ENCODE data around the gene LSAMP. TPM values are rescaled to one million over a fixed set of nuclear protein-coding genes. Genes with fewer than 3 reads are reported as not detected.

The LSAMP gene
- total RNA-seq, 1 experiment from 2014 or later = 3.1 TPM

- intact Hi-C loops (cut with micrococcal nuclease; ENCODE audit: unreplicated experiment) = no loop called here
- H3K4me3 ChIP-seq (ENCODE audit: low read depth in 2 of 2, low read length in 2 of 2) = no peak overlapping the region
- H3K9me3 ChIP-seq (ENCODE audit: control insufficient read depth, insufficient read depth, low read depth, low read length) = no peaks in the 10 kb centered on the region
- DNase-seq (ENCODE audit: low read depth, low spot score) (no peak), ATAC-seq (no peak)
- H3K27me3 ChIP-seq (ENCODE audit: control insufficient read depth, insufficient read depth, low read length) = no peaks in the 10 kb centered on the region
- BruUV-seq (replicated peaks) = no TSS peak
- in situ Hi-C loops (cut with HindIII; ENCODE audit: low pct_unique_long_range_greater_than_20kb, low sequenced_read_pairs) = no loop called here
- H3K36me3 ChIP-seq (ENCODE audit: control insufficient read depth, insufficient read depth, low read length) = no peaks in the 10 kb centered on the region
- CTCF ChIA-PET = no interaction called here
- no peaks in the 10 kb centered on the region for H3K4me1 ChIP-seq (ENCODE audit: control insufficient read depth, insufficient read depth, low read length)
- TF ChIP-seq, protein P1, sequence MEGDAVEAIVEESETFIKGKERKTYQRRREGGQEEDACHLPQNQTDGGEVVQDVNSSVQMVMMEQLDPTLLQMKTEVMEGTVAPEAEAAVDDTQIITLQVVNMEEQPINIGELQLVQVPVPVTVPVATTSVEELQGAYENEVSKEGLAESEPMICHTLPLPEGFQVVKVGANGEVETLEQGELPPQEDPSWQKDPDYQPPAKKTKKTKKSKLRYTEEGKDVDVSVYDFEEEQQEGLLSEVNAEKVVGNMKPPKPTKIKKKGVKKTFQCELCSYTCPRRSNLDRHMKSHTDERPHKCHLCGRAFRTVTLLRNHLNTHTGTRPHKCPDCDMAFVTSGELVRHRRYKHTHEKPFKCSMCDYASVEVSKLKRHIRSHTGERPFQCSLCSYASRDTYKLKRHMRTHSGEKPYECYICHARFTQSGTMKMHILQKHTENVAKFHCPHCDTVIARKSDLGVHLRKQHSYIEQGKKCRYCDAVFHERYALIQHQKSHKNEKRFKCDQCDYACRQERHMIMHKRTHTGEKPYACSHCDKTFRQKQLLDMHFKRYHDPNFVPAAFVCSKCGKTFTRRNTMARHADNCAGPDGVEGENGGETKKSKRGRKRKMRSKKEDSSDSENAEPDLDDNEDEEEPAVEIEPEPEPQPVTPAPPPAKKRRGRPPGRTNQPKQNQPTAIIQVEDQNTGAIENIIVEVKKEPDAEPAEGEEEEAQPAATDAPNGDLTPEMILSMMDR (IDR thresholded peaks at IDR 0.05) = no peak
- TF ChIP-seq TCF7L2 (IDR thresholded peaks at IDR 0.05; ENCODE audit: low read depth, low read length) (no peak), SIN3A (IDR thresholded peaks at IDR 0.05; ENCODE audit: borderline replicate concordance, insufficient read depth, low read depth, low read length) (no peak), POLR2AphosphoS5 (IDR thresholded peaks at IDR 0.05; ENCODE audit: low read depth, low read length) (no peak)
- TF ChIP-seq, protein P2, sequence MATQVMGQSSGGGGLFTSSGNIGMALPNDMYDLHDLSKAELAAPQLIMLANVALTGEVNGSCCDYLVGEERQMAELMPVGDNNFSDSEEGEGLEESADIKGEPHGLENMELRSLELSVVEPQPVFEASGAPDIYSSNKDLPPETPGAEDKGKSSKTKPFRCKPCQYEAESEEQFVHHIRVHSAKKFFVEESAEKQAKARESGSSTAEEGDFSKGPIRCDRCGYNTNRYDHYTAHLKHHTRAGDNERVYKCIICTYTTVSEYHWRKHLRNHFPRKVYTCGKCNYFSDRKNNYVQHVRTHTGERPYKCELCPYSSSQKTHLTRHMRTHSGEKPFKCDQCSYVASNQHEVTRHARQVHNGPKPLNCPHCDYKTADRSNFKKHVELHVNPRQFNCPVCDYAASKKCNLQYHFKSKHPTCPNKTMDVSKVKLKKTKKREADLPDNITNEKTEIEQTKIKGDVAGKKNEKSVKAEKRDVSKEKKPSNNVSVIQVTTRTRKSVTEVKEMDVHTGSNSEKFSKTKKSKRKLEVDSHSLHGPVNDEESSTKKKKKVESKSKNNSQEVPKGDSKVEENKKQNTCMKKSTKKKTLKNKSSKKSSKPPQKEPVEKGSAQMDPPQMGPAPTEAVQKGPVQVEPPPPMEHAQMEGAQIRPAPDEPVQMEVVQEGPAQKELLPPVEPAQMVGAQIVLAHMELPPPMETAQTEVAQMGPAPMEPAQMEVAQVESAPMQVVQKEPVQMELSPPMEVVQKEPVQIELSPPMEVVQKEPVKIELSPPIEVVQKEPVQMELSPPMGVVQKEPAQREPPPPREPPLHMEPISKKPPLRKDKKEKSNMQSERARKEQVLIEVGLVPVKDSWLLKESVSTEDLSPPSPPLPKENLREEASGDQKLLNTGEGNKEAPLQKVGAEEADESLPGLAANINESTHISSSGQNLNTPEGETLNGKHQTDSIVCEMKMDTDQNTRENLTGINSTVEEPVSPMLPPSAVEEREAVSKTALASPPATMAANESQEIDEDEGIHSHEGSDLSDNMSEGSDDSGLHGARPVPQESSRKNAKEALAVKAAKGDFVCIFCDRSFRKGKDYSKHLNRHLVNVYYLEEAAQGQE (IDR thresholded peaks at IDR 0.05; ENCODE audit: insufficient read depth in 1 of 2, low read depth in 2 of 2, low read length in 1 of 2) = no peak
- POLR2A ChIA-PET = no interaction called here
- H3K27ac ChIP-seq (ENCODE audit: low read length) = no peak overlapping the region
These were observed 361.6 kb downstream of the LSAMP start for GRCh38 chr3:116083683-116084082.

- H3K4me3 ChIP-seq (ENCODE audit: low read depth in 2 of 2, low read length in 2 of 2) = no peak overlapping the region
- no peak overlapping the region for H3K27ac ChIP-seq (ENCODE audit: low read length)
- no peaks in the 10 kb centered on the region for H3K27me3 ChIP-seq (ENCODE audit: control insufficient read depth, insufficient read depth, low read length)
- ChIA-PET POLR2A (no interaction called here), CTCF (no interaction called here)
- H3K9me3 ChIP-seq (ENCODE audit: control insufficient read depth, insufficient read depth, low read depth, low read length) = no peaks in the 10 kb centered on the region
- no peak for ATAC-seq
- intact Hi-C loops (cut with micrococcal nuclease; ENCODE audit: unreplicated experiment) (no loop called here), in situ Hi-C loops (cut with HindIII; ENCODE audit: low pct_unique_long_range_greater_than_20kb, low sequenced_read_pairs) (no loop called here)
- DNase-seq (ENCODE audit: low read depth, low spot score) = no peak
- BruUV-seq (replicated peaks) = no TSS peak
- no peaks in the 10 kb centered on the region for H3K36me3 ChIP-seq (ENCODE audit: control insufficient read depth, insufficient read depth, low read length)
- TF ChIP-seq TCF7L2 (IDR thresholded peaks at IDR 0.05; ENCODE audit: low read depth, low read length) = no peak
- no peak for TF ChIP-seq SIN3A (IDR thresholded peaks at IDR 0.05; ENCODE audit: borderline replicate concordance, insufficient read depth, low read depth, low read length)
- TF ChIP-seq, protein P1 (IDR thresholded peaks at IDR 0.05) = no peak
- H3K4me1 ChIP-seq (ENCODE audit: control insufficient read depth, insufficient read depth, low read length) = no peaks in the 10 kb centered on the region
These were observed 366.7 kb downstream of the LSAMP start for GRCh38 chr3:116078561-116078960.
